GM12878 (cell line): Measurements from ENCODE around the gene PRKCG. TPM values are rescaled to one million over a fixed set of nuclear protein-coding genes. Genes with fewer than 3 reads are reported as not detected.

Experiments used
- ATAC-seq: fragments of 200-7000 bp; cut with Tn5 transposase; 3 replicates; pipeline ENCODE4 v1.9.1; 2020; ENCODE audit warnings: mild to moderate bottlenecking, moderate library complexity
- BruUV-seq: library from RNA; stranded (reverse); fragments of 400-500 nt; replicated peaks from 2 replicates; lab custom pipeline; 2021; lab: Mats Ljungman, UMichigan
- CTCF ChIA-PET: fragments of 300-600 bp; sonication (Branson Sonifier 250); formaldehyde crosslinking; extraction: SDS; loops from one replicate; lab custom pipeline; 2021; ENCODE audit warnings: inconsistent platforms; lab: Yijun Ruan, JAX
- POLR2A ChIA-PET: fragments of 350-600 bp; formaldehyde crosslinking; extraction: SDS; loops from one replicate; lab custom pipeline; 2021; ENCODE audit warnings: inconsistent platforms; lab: Charles Lee
- RAD21 ChIA-PET: fragments of 300-600 bp; sonication (Branson Sonifier 250); formaldehyde crosslinking; loops from one replicate; lab custom pipeline; 2023; ENCODE audit warnings: antibody characterized with exemption; ENCODE audit not compliant: unreplicated experiment; lab: Charles Lee
- SMC1A ChIA-PET: fragments of 300-600 bp; sonication (Branson Sonifier 250); formaldehyde crosslinking; loops from one replicate; lab custom pipeline; 2023; ENCODE audit not compliant: unreplicated experiment, uncharacterized antibody; lab: Charles Lee
- DNase-seq: peaks from one replicate; pipeline ENCODE4 v3.0.0-alpha.2; 2011; ENCODE audit warnings: low read depth, low spot score
- FAIRE-seq: peaks from 3 replicates; lab custom pipeline; 2011; peaks lifted over from hg19 to GRCh38; lab: Jason Lieb, UNC
- H2AFZ ChIP-seq: 2 replicates; pipeline ENCODE4 v1.6.0; 2011; ENCODE audit warnings: low read depth, low read length, control low read depth; ENCODE audit not compliant: control insufficient read depth
- H3K27ac ChIP-seq: 2 replicates; pipeline ENCODE4 v1.5.1; 2011; ENCODE audit warnings: control low read depth; ENCODE audit not compliant: control insufficient read depth, insufficient read depth
- H3K27me3 ChIP-seq, 2 experiments: replicated peaks in 1 of 2; 2 replicates each; pipeline versions ENCODE4 v1.6.0 to v1.6.1; 2011; ENCODE audit warnings: low read length in 1 of 2; ENCODE audit not compliant: control insufficient read depth in 2 of 2, insufficient read depth in 2 of 2
- H3K36me3 ChIP-seq, 2 experiments: 2 replicates each; pipeline ENCODE4 v1.5.1; 2011; ENCODE audit warnings: low read length in 1 of 2; ENCODE audit not compliant: control insufficient read depth in 2 of 2, insufficient read depth in 2 of 2
- H3K4me1 ChIP-seq: 2 replicates; pipeline ENCODE4 v1.6.1; 2011; ENCODE audit warnings: mild to moderate bottlenecking, low read length, moderate library complexity, mixed read lengths; ENCODE audit not compliant: control insufficient read depth, insufficient read depth
- H3K4me2 ChIP-seq: 2 replicates; pipeline ENCODE4 v1.6.0; 2011; ENCODE audit warnings: control low read depth; ENCODE audit not compliant: control insufficient read depth, insufficient read depth
- H3K4me3 ChIP-seq: fragments of 200-600 bp; sonication (generic); 2 replicates; pipeline ENCODE4 v1.5.1; 2016
- H3K79me2 ChIP-seq: 2 replicates; pipeline ENCODE4 v1.6.0; 2011; ENCODE audit warnings: low read length; ENCODE audit not compliant: control insufficient read depth, insufficient read depth
- H3K9ac ChIP-seq: 2 replicates; pipeline ENCODE4 v1.8.0; 2011; ENCODE audit warnings: low read length, control low read depth, mixed read lengths; ENCODE audit not compliant: control insufficient read depth, insufficient read depth
- H3K9me3 ChIP-seq: replicated peaks from 3 replicates; pipeline ENCODE4 v1.5.1; 2011; ENCODE audit warnings: mild to moderate bottlenecking, low read length; ENCODE audit not compliant: control insufficient read depth, insufficient read depth
- H4K20me1 ChIP-seq: 2 replicates; pipeline ENCODE4 v1.6.0; 2011; ENCODE audit not compliant: control insufficient read depth, insufficient read depth
- CEBPB ChIP-seq, 2 experiments: fragments of 150-350 bp in 1 of 2; IDR thresholded peaks; 2 replicates each; pipeline ENCODE4 v1.6.1; 2012 to 2014; ENCODE audit warnings: low read depth in 2 of 2, low read length in 2 of 2, borderline replicate concordance in 1 of 2, inconsistent platforms in 1 of 2
- CREB1 ChIP-seq: IDR thresholded peaks from 2 replicates; pipeline ENCODE4 v1.6.1; 2012; ENCODE audit warnings: low read depth, mild to moderate bottlenecking, inconsistent platforms
- E4F1 ChIP-seq: fragments of 450-650 bp; IDR thresholded peaks from 2 replicates; pipeline ENCODE4 v1.6.1; 2018; ENCODE audit warnings: borderline replicate concordance, mild to moderate bottlenecking; ENCODE audit not compliant: partially characterized antibody
- NBN ChIP-seq: fragments of 450-650 bp; IDR thresholded peaks from 2 replicates; pipeline ENCODE4 v1.6.1; 2016
- RBBP5 ChIP-seq: fragments of 200-600 bp; sonication (generic); conservative IDR thresholded peaks from 2 replicates; pipeline ENCODE4 v1.6.1; 2016
- SPI1 ChIP-seq: IDR thresholded peaks from 2 replicates; pipeline ENCODE4 v1.6.1; 2011; ENCODE audit warnings: low read depth, mild to moderate bottlenecking, low read length, moderate library complexity, borderline replicate concordance; ENCODE audit not compliant: insufficient read depth
- WGBS: methylation state at CpG from one replicate; pipeline ENCODE4 v1.1.6; 2016; ENCODE audit warnings: low lambda C conversion rate; ENCODE audit not compliant: insufficient replicate concordance, insufficient coverage; ENCODE audit errors: missing lambda C conversion rate; 5-methylcytosine and 5-hydroxymethylcytosine counted together
- in situ Hi-C: fragments of 300-500 bp; cut with MboI; formaldehyde crosslinking; loops from 9 replicates; pipeline ENCODE4 v1.14.3; 2018; ENCODE audit warnings: mixed read lengths
- intact Hi-C: fragments of 100-400 bp; cut with micrococcal nuclease; formaldehyde crosslinking; loops from one replicate; pipeline ENCODE4 v1.14.2; 2022; ENCODE audit not compliant: unreplicated experiment
- polyA plus RNA-seq, 11 experiments: library from polyadenylated mRNA; depleted of rRNA in 4 of 11; unstranded in 6 of 11; stranded (reverse) in 5 of 11; fragments of >200 nt; fragmentation: Nextera tagmentation in 4 of 11; fragmentation: Illumina TruSeq in 1 of 11; extraction: Ambion mirVana in 4 of 11; extraction: Trizol in 1 of 11; gene quantifications; 1 replicate in 1 of 11; 2 replicates in 10 of 11; pipeline versions ENCODE4 v1.2.1 to v1.2.3, GENCODE V29; 2011 to 2016; ENCODE audit warnings: inconsistent platforms in 2 of 11, missing spikeins in 2 of 11, low read depth in 1 of 11
- total RNA-seq, 4 experiments: library from RNA; depleted of rRNA in 3 of 4; stranded (reverse); fragments of >200 nt in 3 of 4; fragmentation: Illumina TruSeq in 1 of 4; extraction: Trizol in 1 of 4; gene quantifications; 2 replicates each; pipeline versions ENCODE4 v1.2.1 to v1.2.3, GENCODE V29; 2013 to 2021

The PRKCG gene
- total and polyA plus RNA-seq, 10 of the 15 experiments (the other 5 are each of a cell fraction or from before 2014, with no cell fraction given), result not detected

GRCh38 chr19:53879140-53880081, 2.6 kb upstream of the PRKCG start (continued):
- TF ChIP-seq E4F1 (no peak), NBN (no peak), CREB1 (no peak)
- TF ChIP-seq, all 136 proteins: peak for 0

GRCh38 chr19:53880711-53881481, 1.1 kb upstream of the PRKCG start:
- DNase-seq, result no peak
- H4K20me1 ChIP-seq, result no peaks in the 10 kb centered on the region
- POLR2A ChIA-PET, result no interaction called here
- 9% methylated on average over 5 of the region's 6 CpGs for WGBS
- intact Hi-C loops, result no loop called here
- H3K4me2 ChIP-seq, result no peak overlapping the region
- RAD21 ChIA-PET, result no interaction called here
- BruUV-seq, result no TSS peak
- no peak overlapping the region for H3K4me3 ChIP-seq
- SMC1A ChIA-PET, result no interaction called here
- no peak overlapping the region for H3K9ac ChIP-seq
- TF ChIP-seq CEBPB (IDR thresholded peaks at IDR 0.05; ENCODE audit: borderline replicate concordance in 1 of 2, low read depth in 2 of 2, low read length in 2 of 2) (no peak), SPI1 (no peak), RBBP5 (no peak)
- TF ChIP-seq, all 136 proteins: peak for 0
- in situ Hi-C loops, result no loop called here
- H3K4me1 ChIP-seq, result no peaks in the 10 kb centered on the region
- ATAC-seq (no peak), FAIRE-seq (no peak)
- H3K27ac ChIP-seq, result no peak overlapping the region
- H3K27me3 ChIP-seq, result no peaks in the 10 kb centered on the region
- no peaks in the 10 kb centered on the region for H3K36me3 ChIP-seq
- CTCF ChIA-PET, result no interaction called here
- H2AFZ ChIP-seq, result no peak overlapping the region
- H3K9me3 ChIP-seq, result no peaks in the 10 kb centered on the region; the same call in 2 of the 3 replicates
- no peaks in the 10 kb centered on the region for H3K79me2 ChIP-seq
